ENCODE results near the gene SYCP3.

- TF ChIP-seq CTCF (conservative IDR thresholded peaks at IDR 0.05 in 1 of 2, IDR thresholded peaks at IDR 0.05 in 1 of 2; ENCODE audit: low read depth in 1 of 2, low read length in 2 of 2), result no peak
- TF ChIP-seq EZH2 (IDR thresholded peaks at IDR 0.05; ENCODE audit: low read length, missing control alignments), result no peak
These were observed 47.7 kb downstream of the SYCP3 start for GRCh38 chr12:101691503-101692096.
